Neuron (in vitro differentiated cells): ENCODE data around the gene EPYC.

ENCODE experiments used
- H2AFZ ChIP-seq: one replicate; pipeline ENCODE4 v1.6.1; 2013; ENCODE audit warnings: low read depth, mild to moderate bottlenecking, inconsistent platforms, low read length, moderate library complexity
- H3K27me3 ChIP-seq: one replicate; pipeline ENCODE4 v1.6.1; 2013; ENCODE audit warnings: low read length; ENCODE audit not compliant: insufficient read depth
- H3K36me3 ChIP-seq: one replicate; pipeline ENCODE4 v1.6.1; 2013; ENCODE audit warnings: low read length; ENCODE audit not compliant: insufficient read depth
- H3K4me1 ChIP-seq: one replicate; pipeline ENCODE4 v1.6.1; 2013; ENCODE audit warnings: low read length; ENCODE audit not compliant: insufficient read depth
- H3K4me3 ChIP-seq: 2 replicates; pipeline ENCODE4 v1.5.1; 2013; ENCODE audit warnings: mild to moderate bottlenecking, low read length, moderate library complexity
- H3K9me3 ChIP-seq: one replicate; pipeline ENCODE4 v1.6.1; 2013; ENCODE audit warnings: low read length

The EPYC gene

GRCh38 chr12:90963946-90964345 lies 40.8 kb downstream of the EPYC start:
- H2AFZ ChIP-seq: no peak overlapping the region
- no peak overlapping the region for H3K4me3 ChIP-seq
- H3K4me1 ChIP-seq: no peaks in the 10 kb centered on the region
- H3K36me3 ChIP-seq: no peaks in the 10 kb centered on the region
- H3K9me3 ChIP-seq: no peaks in the 10 kb centered on the region
- H3K27me3 ChIP-seq: no peaks in the 10 kb centered on the region

- H3K27me3 ChIP-seq: no peaks in the 10 kb centered on the region
- H3K36me3 ChIP-seq: no peaks in the 10 kb centered on the region
- H3K4me1 ChIP-seq: no peaks in the 10 kb centered on the region
- no peak overlapping the region for H2AFZ ChIP-seq
- no peak overlapping the region for H3K4me3 ChIP-seq
- H3K9me3 ChIP-seq: no peaks in the 10 kb centered on the region
These were observed 43.6 kb downstream of the EPYC start for GRCh38 chr12:90961154-90961553.

- no peak overlapping the region for H3K4me3 ChIP-seq
- no peak overlapping the region for H2AFZ ChIP-seq
- no peaks in the 10 kb centered on the region for H3K36me3 ChIP-seq
- no peaks in the 10 kb centered on the region for H3K4me1 ChIP-seq
- H3K9me3 ChIP-seq: peaks cover 4% of the 10 kb centered on the region
- H3K27me3 ChIP-seq: no peaks in the 10 kb centered on the region
These were observed 45.1 kb downstream of the EPYC start for GRCh38 chr12:90959538-90960139.

- no peak overlapping the region for H3K4me3 ChIP-seq
- H3K27me3 ChIP-seq: no peaks in the 10 kb centered on the region
- no peaks in the 10 kb centered on the region for H3K36me3 ChIP-seq
- H3K4me1 ChIP-seq: no peaks in the 10 kb centered on the region
- H3K9me3 ChIP-seq: peaks cover 5% of the 10 kb centered on the region
- no peak overlapping the region for H2AFZ ChIP-seq
These were observed 45.7 kb downstream of the EPYC start for GRCh38 chr12:90959032-90959431.

DNA sequence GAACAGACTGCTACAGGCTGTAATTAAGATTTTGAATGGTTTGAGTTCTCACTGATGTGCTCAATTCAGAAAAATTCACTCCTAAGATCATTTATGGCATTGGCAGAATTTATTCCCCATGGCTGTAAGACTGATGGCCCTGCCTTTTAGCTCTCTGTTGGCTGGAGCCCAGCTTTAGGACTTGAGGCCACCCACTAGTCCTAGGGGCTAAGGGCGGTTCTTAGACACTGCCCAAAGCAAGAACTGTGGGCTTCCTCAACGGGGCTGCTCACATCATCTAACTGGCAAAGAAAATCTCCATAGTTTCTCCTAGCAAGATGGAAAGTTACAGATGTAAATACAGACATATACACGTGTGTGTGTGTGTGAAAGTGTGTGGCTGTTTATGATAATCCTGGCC lies 46.4 kb downstream of the EPYC start:
- H3K4me1 ChIP-seq: no peaks in the 10 kb centered on the region
- peaks cover 5% of the 10 kb centered on the region for H3K9me3 ChIP-seq
- H3K4me3 ChIP-seq: no peak overlapping the region
- H3K27me3 ChIP-seq: no peaks in the 10 kb centered on the region
- H3K36me3 ChIP-seq: no peaks in the 10 kb centered on the region
- H2AFZ ChIP-seq: no peak overlapping the region

DNA sequence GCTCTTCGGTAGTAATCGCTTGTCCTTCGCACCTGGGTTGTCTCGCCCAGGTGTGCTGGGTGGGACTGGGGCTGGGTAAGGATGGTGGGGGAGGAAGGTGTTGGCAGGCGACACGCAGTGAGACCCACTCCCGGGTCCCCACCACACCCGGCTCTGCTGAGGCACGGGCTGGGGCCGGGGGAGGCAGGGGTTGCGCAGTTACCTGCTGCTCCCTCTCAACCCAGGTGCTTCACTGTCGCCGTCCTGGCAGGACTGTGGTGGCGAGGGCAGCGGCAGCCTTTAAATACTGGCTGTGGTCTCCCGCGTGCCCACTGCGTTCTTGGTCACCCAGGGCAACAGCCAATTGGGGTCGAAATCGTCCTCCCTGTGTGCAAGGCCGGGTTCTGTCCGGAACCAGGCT lies 49.9 kb downstream of the EPYC start, which contains the start of gene CCER1:
TSS of gene CCER1 (minus strand) at position 256 of the 400 bp plus-strand sequence. CDS start 434 bp downstream, outside the sequence.
- Histone ChIP-seq H2AFZ (no peak within 1 kb of the TSS), H3K9me3 (peaks cover 5% of the 10 kb centered on the region), H3K36me3 (no peaks in the 10 kb centered on the region), H3K4me3 (no peak within 1 kb of the TSS), H3K4me1 (no peaks in the 10 kb centered on the region), H3K27me3 (no peaks in the 10 kb centered on the region)

GRCh38 chr12:90954428-90954827 lies 50.3 kb downstream of the EPYC start:
- peaks cover 5% of the 10 kb centered on the region for H3K9me3 ChIP-seq
- no peaks in the 10 kb centered on the region for H3K27me3 ChIP-seq
- H3K4me1 ChIP-seq: no peaks in the 10 kb centered on the region
- no peaks in the 10 kb centered on the region for H3K36me3 ChIP-seq
- no peak overlapping the region for H3K4me3 ChIP-seq
- H2AFZ ChIP-seq: no peak overlapping the region

GRCh38 chr12:90953956-90954421 lies 50.8 kb downstream of the EPYC start:
- H3K4me3 ChIP-seq: no peak overlapping the region
- no peaks in the 10 kb centered on the region for H3K36me3 ChIP-seq
- no peaks in the 10 kb centered on the region for H3K4me1 ChIP-seq

GRCh38 chr12:90951432-90952105 lies 53.2 kb downstream of the EPYC start:
- H3K27me3 ChIP-seq: no peaks in the 10 kb centered on the region
- H3K9me3 ChIP-seq: peaks cover 5% of the 10 kb centered on the region
- no peak overlapping the region for H3K4me3 ChIP-seq
- no peaks in the 10 kb centered on the region for H3K36me3 ChIP-seq
- no peak overlapping the region for H2AFZ ChIP-seq
- H3K4me1 ChIP-seq: no peaks in the 10 kb centered on the region

More at GRCh38 chr12:90953956-90954421, 50.8 kb downstream of the EPYC start:
- no peak overlapping the region for H2AFZ ChIP-seq
- H3K27me3 ChIP-seq: no peaks in the 10 kb centered on the region
- H3K9me3 ChIP-seq: peaks cover 5% of the 10 kb centered on the region

DNA sequence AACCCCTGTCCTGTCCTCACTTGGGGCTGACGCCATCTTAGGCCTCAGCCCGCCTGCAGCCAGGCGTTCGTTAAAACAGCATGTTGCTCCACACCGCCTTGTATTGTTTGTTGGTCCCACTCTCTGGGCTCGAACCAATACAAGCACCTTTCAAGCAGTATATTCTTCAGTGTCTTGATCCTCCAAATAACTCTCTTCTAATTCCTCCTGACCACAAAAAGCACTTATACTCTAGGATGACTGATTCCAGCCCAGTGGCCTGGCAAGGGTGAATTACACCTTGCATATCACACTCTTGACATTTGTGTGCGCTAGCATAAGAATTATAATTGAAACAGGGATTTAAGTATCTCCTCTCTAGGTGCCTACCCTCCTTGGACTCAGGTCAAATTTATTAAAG lies 56.9 kb downstream of the EPYC start:
- Histone ChIP-seq H3K36me3 (no peaks in the 10 kb centered on the region), H2AFZ (no peak overlapping the region), H3K4me1 (no peaks in the 10 kb centered on the region), H3K4me3 (no peak overlapping the region), H3K27me3 (no peaks in the 10 kb centered on the region), H3K9me3 (no peaks in the 10 kb centered on the region)

DNA sequence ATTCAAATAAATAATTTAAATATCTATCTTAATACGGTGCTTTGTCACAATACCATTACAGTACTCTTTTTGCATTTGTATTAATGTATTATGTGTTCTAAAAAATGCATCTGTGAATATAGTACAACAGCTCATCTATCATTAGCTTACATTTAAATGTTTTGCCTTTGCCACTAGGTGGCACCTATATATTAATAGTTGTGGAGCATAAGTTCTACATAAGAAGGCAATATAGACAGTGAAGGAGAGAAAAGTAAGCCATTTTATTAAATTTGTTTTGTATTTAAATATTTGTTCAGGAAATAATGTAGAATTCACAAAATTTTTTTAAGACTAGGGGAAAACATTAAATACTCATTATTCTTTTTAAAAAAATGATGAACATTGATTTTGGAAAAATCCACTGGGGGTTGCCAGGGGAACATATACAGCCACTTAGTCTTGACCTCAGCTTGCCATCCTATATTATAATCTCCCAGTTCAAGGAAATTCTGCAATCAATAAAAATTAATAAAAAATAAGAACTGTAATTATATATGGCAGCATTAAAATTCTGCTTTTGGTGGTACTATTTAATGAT lies 59.6 kb downstream of the EPYC start:
- H3K27me3 ChIP-seq: no peaks in the 10 kb centered on the region
- H3K4me1 ChIP-seq: no peaks in the 10 kb centered on the region
- H3K4me3 ChIP-seq: no peak overlapping the region
- no peaks in the 10 kb centered on the region for H3K9me3 ChIP-seq
- no peak overlapping the region for H2AFZ ChIP-seq
- H3K36me3 ChIP-seq: no peaks in the 10 kb centered on the region

GRCh38 chr12:90943255-90943654 lies 61.5 kb downstream of the EPYC start:
- Histone ChIP-seq H3K4me1 (no peaks in the 10 kb centered on the region), H3K36me3 (no peaks in the 10 kb centered on the region), H3K4me3 (no peak overlapping the region), H2AFZ (no peak overlapping the region), H3K9me3 (no peaks in the 10 kb centered on the region), H3K27me3 (no peaks in the 10 kb centered on the region)

DNA sequence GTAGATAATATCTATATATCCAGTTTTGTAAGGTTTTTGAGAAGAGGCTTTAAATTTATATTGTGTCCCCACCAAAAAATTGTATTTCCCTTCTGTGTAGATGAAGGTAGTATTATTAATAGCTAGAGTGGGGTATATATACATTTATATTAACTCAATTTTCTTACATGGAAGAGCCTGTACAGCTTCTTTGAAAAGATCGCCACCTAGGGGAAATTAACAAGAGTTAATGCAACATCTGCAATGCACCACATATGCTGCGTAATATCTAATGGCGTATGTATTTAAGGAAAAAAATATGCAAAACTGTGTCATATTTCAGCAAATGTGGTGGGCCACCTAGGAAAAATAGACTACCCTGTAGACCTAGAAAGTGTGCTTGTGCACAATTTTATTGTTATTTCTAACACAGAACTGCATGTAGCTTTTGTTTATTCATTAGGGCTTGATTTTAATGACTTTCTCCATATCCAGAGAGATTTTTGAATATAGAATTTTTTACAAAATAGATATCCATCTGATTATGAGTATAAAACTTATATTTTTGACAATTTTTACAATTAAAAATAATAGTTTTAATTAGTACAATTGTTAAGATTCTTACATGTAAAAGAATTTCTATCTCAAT lies 63.8 kb downstream of the EPYC start:
- Histone ChIP-seq H3K27me3 (no peaks in the 10 kb centered on the region), H3K36me3 (no peaks in the 10 kb centered on the region), H3K9me3 (no peaks in the 10 kb centered on the region), H3K4me3 (no peak overlapping the region), H3K4me1 (no peaks in the 10 kb centered on the region), H2AFZ (no peak overlapping the region)
